ENCODE data around the gene ZBED1.

DNA sequence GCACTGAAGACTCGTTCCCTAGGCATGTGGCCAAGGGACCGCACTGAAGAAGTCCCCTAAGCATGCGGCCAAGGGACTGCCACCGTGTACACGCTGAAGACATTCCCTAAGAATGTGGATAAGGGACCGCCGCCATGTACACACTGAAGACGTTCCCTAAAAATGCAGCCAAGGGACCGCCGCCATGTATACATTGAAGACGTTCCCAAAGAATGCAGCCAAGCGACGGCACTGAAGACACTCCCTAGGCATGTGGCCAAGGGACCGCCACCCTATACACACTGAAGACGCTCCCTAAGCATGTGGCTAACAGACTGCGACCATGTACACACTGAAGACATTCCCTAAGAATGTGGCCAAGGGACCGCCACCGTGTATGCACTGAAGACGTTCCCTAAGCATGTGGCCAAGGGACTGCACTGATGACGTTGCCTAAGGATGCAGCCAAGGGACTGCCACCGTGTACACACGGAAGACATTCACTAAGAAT, 31.5 kb downstream of the ZBED1 start:
- TF ChIP-seq GABPA (tag; conservative IDR thresholded peaks at IDR 0.05; ENCODE audit: low read depth) (no peak), POLR2A (conservative IDR thresholded peaks at IDR 0.05) (no peak), TBP (optimal IDR thresholded peaks at IDR 0.05; ENCODE audit: low read depth, low read length) (no peak)
- TF ChIP-seq, protein P1, sequence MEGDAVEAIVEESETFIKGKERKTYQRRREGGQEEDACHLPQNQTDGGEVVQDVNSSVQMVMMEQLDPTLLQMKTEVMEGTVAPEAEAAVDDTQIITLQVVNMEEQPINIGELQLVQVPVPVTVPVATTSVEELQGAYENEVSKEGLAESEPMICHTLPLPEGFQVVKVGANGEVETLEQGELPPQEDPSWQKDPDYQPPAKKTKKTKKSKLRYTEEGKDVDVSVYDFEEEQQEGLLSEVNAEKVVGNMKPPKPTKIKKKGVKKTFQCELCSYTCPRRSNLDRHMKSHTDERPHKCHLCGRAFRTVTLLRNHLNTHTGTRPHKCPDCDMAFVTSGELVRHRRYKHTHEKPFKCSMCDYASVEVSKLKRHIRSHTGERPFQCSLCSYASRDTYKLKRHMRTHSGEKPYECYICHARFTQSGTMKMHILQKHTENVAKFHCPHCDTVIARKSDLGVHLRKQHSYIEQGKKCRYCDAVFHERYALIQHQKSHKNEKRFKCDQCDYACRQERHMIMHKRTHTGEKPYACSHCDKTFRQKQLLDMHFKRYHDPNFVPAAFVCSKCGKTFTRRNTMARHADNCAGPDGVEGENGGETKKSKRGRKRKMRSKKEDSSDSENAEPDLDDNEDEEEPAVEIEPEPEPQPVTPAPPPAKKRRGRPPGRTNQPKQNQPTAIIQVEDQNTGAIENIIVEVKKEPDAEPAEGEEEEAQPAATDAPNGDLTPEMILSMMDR (IDR thresholded peaks at IDR 0.05 in 2 of 3, conservative IDR thresholded peaks at IDR 0.05 in 1 of 3; ENCODE audit: insufficient read depth in 2 of 3, low read depth in 1 of 3, low read length in 3 of 3): no peak
